Naive thymus-derived CD8-positive, alpha-beta T cell (primary cell): ENCODE measurements around the gene TMEM26. TPM values are rescaled to one million over a fixed set of nuclear protein-coding genes. Genes with fewer than 3 reads are reported as not detected.

ENCODE experiments used
- ATAC-seq, 2 donors: fragments of 150-1000 bp; cut with Tn5 transposase in 1 of 2; sonication (Bioruptor Pico), chemical (Tn5 transposase) in 1 of 2; 1 replicate in 1 of 2; 2 replicates in 1 of 2; pipeline ENCODE4 v1.10.0; 2021; ENCODE audit warnings: mild to moderate bottlenecking in 2 of 2, moderate library complexity in 2 of 2
- POLR2A ChIA-PET: fragments of 350-600 bp; sonication (Branson Sonifier 250); formaldehyde crosslinking; loops from one replicate; lab custom pipeline; 2021; ENCODE audit warnings: antibody characterized with exemption; lab: Charles Lee
- DNase-seq, 10 donors: peaks; one replicate each; pipeline versions ENCODE4 v3.0.0 to v3.0.0-alpha.2; 2020 to 2022
- H3K27ac Mint-ChIP-seq, 10 donors: one replicate each; pipeline ENCODE4 v1.8.0; 2020 to 2022; ENCODE audit warnings: mild to moderate bottlenecking in 10 of 10, mixed read lengths in 10 of 10, moderate library complexity in 4 of 10, inconsistent platforms in 1 of 10
- H3K27me3 Mint-ChIP-seq, 5 donors: one replicate each; pipeline ENCODE4 v1.8.0; 2021 to 2022; ENCODE audit warnings: mixed read lengths in 5 of 5
- H3K36me3 Mint-ChIP-seq, 3 donors: one replicate each; pipeline ENCODE4 v1.8.0; 2020 to 2022; ENCODE audit warnings: mixed read lengths in 3 of 3, mild to moderate bottlenecking in 2 of 3, inconsistent platforms in 1 of 3
- H3K4me1 Mint-ChIP-seq, 4 donors: one replicate each; pipeline ENCODE4 v1.8.0; 2021 to 2022; ENCODE audit warnings: mixed read lengths in 4 of 4
- H3K4me3 Mint-ChIP-seq, 10 donors: one replicate each; pipeline ENCODE4 v1.8.0; 2020 to 2022; ENCODE audit warnings: mild to moderate bottlenecking in 10 of 10, mixed read lengths in 10 of 10, moderate library complexity in 6 of 10, inconsistent platforms in 1 of 10
- H3K9me3 Mint-ChIP-seq, 9 donors: one replicate each; pipeline ENCODE4 v1.8.0; 2020 to 2022; ENCODE audit warnings: mixed read lengths in 9 of 9, mild to moderate bottlenecking in 3 of 9, inconsistent platforms in 1 of 9, moderate library complexity in 1 of 9
- polyA plus RNA-seq, 3 donors: library from polyadenylated mRNA; unstranded; fragments of 300-500 nt; fragmentation: Illumina TruSeq; gene quantifications; one replicate each; pipeline ENCODE4 v1.2.3, GENCODE V29; 2021
- total RNA-seq, 8 experiments: library from RNA in 2 of 8; stranded (reverse) in 2 of 8; gene quantifications; one replicate each; pipeline ENCODE4 v1.2.3 and lab custom pipeline; 2021 to 2026

TMEM26 gene
- total RNA-seq (not detected), polyA plus RNA-seq (not detected), total RNA-seq (lab: John Stamatoyannopoulos, UW) (0 reads per million in 6 experiments)

DNA sequence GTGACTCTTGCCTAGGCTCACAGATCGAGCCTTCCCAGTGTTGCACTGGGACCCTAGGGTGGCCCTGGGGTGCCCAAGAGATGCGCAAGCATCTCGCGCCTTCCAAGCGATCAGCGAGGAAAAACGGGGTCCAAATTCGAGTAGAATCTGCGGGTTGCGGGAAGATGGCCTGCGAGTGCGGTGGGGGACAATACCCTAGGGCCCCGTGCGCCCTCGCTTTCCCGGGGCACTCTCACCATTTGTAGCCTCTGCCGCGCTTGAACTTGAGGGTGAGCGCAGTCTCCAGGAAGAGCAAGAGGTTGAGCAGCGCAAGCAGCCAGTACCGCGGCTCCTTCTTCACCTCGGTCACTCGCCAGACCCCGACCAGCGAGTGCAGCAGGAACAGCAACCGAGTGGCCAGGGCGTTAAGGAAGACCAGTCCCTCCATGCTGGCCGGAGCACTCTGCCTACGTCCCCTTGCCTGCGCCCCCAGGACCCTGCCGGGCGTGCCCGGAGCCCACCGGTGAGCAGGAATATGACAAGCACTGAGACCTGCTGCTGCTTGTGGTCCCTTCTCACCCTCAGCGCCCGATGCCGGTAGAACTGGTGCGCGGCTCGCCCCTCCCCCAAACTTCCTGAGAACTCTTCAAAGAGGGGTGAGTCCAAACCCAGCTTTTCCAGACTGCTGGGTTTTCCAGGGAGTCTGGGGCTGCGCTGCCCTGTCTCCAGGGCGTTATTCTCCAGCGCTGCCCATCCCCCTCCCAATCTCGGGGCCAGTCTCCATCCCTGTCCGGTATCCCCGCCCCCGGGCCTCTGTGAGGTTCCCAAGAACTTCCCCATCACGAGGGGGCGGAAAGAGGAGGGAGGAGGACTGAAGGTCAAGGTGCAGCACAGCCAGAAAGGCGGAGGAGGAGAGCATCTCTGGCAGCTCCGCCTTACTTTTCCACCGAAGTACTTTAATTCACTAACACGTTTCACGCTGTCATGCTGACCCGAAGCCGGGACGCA lies at the start of gene TMEM26:
Gene TMEM26, minus strand, starts transcription at position 727 of the 987 bp plus-strand sequence. Its CDS starts 300 bp downstream, at position 427.
- peak within 1 kb of the TSS in 5 of 10 donors; percentile 4 to 41 (median 19) for H3K4me3 Mint-ChIP-seq

DNA sequence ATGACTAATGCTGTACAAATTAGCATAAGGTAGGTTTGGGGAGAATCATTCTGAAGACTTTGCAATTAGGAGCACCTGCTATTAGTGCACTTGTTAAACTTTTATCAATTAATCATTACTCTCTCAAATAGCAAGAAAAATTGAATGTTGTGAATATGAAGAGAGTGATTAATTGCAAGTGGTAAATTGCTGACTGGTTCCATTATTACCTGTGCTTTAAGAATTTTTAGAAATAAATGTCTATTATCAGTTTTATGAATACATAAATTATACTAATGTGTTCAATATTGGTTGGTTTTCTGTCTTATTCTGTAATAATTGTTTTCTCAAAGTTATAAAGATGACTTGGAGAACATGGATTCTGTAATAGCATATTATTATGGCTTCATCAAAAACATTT lies 47.3 kb upstream of the TMEM26 start:
- H3K27me3 Mint-ChIP-seq = peaks cover 0 to 6% (median 2%) of the 10 kb centered on the region in 5 donors
- H3K36me3 Mint-ChIP-seq = no peaks in the 10 kb centered on the region
- POLR2A ChIA-PET = no interaction called here
- ATAC-seq (no peak), DNase-seq (no peak)
- H3K9me3 Mint-ChIP-seq = peaks cover 0 to 1% (median 0%) of the 10 kb centered on the region in 9 donors
- no peak overlapping the region for H3K27ac Mint-ChIP-seq
- no peaks in the 10 kb centered on the region for H3K4me1 Mint-ChIP-seq
- no peak overlapping the region for H3K4me3 Mint-ChIP-seq

More for the DNA sequence above, at the start of gene TMEM26:
- DNase-seq (no peak), ATAC-seq (no peak)
- POLR2A ChIA-PET = interaction anchor here (0.7 kb wide), 1 partner anchor 8 kb away, joined by 4 read pairs; no protein-coding TSS in a partner anchor
- H3K9me3 Mint-ChIP-seq = no peaks in the 10 kb centered on the region
- peaks cover 12 to 42% (median 35%) of the 10 kb centered on the region in 5 donors for H3K27me3 Mint-ChIP-seq
- no peak within 1 kb of the TSS for H3K27ac Mint-ChIP-seq
- H3K36me3 Mint-ChIP-seq = no peaks in the 10 kb centered on the region
- H3K4me1 Mint-ChIP-seq = peaks cover 0 to 11% (median 3%) of the 10 kb centered on the region in 4 donors

- H3K36me3 Mint-ChIP-seq = no peaks in the 10 kb centered on the region
- DNase-seq (no peak), ATAC-seq (no peak)
- peaks cover 0 to 9% (median 0%) of the 10 kb centered on the region in 9 donors for H3K9me3 Mint-ChIP-seq
- peaks cover 0 to 2% (median 0%) of the 10 kb centered on the region in 4 donors for H3K4me1 Mint-ChIP-seq
- POLR2A ChIA-PET = no interaction called here
- peaks cover 0 to 8% (median 0%) of the 10 kb centered on the region in 5 donors for H3K27me3 Mint-ChIP-seq
- no peak overlapping the region for H3K27ac Mint-ChIP-seq
- no peak overlapping the region for H3K4me3 Mint-ChIP-seq
Measured at GRCh38 chr10:61492364-61492995, 39.3 kb upstream of the TMEM26 start.

DNA sequence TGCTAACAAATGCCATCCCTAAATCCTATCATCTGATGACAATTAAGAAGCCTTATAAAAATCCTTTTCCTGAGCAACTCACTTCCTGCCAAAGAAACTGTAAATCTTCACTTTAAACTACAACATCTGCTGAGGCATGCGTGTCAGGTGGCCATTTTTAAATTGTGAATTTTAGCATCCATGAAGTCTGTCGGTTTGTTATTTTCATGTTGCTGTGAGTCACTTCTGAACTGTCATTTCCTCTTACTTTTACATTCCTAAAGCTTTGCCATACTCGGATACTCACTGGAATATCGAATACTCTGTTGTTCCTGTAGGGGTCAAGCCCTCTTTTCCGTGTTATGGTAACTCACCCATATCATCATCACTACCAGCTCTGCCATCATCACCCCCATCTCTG lies 34.3 kb upstream of the TMEM26 start:
- peaks cover 0 to 23% (median 0%) of the 10 kb centered on the region in 5 donors for H3K27me3 Mint-ChIP-seq
- POLR2A ChIA-PET = no interaction called here
- DNase-seq (no peak), ATAC-seq (no peak)
- H3K9me3 Mint-ChIP-seq = peaks cover 0 to 9% (median 0%) of the 10 kb centered on the region in 9 donors
- no peak overlapping the region for H3K4me3 Mint-ChIP-seq
- H3K27ac Mint-ChIP-seq = no peak overlapping the region
- H3K36me3 Mint-ChIP-seq = no peaks in the 10 kb centered on the region
- peaks cover 0 to 2% (median 0%) of the 10 kb centered on the region in 4 donors for H3K4me1 Mint-ChIP-seq

- peaks cover 0 to 23% (median 0%) of the 10 kb centered on the region in 5 donors for H3K27me3 Mint-ChIP-seq
- DNase-seq = no peak
- peaks cover 0 to 9% (median 0%) of the 10 kb centered on the region in 9 donors for H3K9me3 Mint-ChIP-seq
- no peaks in the 10 kb centered on the region for H3K36me3 Mint-ChIP-seq
- no peak for ATAC-seq
- H3K4me1 Mint-ChIP-seq = peaks cover 0 to 2% (median 0%) of the 10 kb centered on the region in 4 donors
- no peak overlapping the region for H3K4me3 Mint-ChIP-seq
- H3K27ac Mint-ChIP-seq = no peak overlapping the region
- POLR2A ChIA-PET = no interaction called here
Measured at GRCh38 chr10:61486738-61487396, 33.7 kb upstream of the TMEM26 start.

GRCh38 chr10:61486251-61486650 lies 33.1 kb upstream of the TMEM26 start:
- peaks cover 0 to 2% (median 0%) of the 10 kb centered on the region in 4 donors for H3K4me1 Mint-ChIP-seq
- no peaks in the 10 kb centered on the region for H3K36me3 Mint-ChIP-seq
- no peak overlapping the region for H3K27ac Mint-ChIP-seq
- H3K9me3 Mint-ChIP-seq = peaks cover 0 to 9% (median 0%) of the 10 kb centered on the region in 9 donors
- ATAC-seq (no peak), DNase-seq (no peak)
- POLR2A ChIA-PET = no interaction called here
- peaks cover 0 to 23% (median 0%) of the 10 kb centered on the region in 5 donors for H3K27me3 Mint-ChIP-seq
- no peak overlapping the region for H3K4me3 Mint-ChIP-seq

DNA sequence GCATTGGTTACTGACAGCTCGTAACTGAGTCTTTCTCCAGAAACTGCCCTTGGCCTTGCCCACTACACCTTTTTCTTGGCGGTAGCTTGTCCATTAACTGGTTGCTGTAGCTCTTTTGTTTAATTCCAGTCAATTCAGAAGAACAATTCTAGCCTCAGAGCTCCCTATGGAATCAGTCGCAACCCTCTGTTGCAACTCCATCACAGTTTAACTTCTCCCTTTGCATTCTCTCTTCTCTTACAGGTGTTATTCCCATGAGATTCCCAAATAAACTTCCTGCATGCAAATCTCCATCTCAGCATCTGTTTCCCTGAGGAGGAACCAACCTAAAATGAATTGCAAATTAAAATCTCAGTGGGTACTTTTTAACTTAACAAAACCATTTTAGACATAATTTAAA lies 28.4 kb upstream of the TMEM26 start:
- Mint-ChIP-seq H3K36me3 (no peaks in the 10 kb centered on the region), H3K27ac (no peak overlapping the region), H3K27me3 (peaks cover 0 to 30% (median 5%) of the 10 kb centered on the region in 5 donors), H3K4me3 (no peak overlapping the region), H3K4me1 (no peaks in the 10 kb centered on the region), H3K9me3 (no peaks in the 10 kb centered on the region)
- POLR2A ChIA-PET = no interaction called here
- no peak for DNase-seq
- no peak for ATAC-seq

DNA sequence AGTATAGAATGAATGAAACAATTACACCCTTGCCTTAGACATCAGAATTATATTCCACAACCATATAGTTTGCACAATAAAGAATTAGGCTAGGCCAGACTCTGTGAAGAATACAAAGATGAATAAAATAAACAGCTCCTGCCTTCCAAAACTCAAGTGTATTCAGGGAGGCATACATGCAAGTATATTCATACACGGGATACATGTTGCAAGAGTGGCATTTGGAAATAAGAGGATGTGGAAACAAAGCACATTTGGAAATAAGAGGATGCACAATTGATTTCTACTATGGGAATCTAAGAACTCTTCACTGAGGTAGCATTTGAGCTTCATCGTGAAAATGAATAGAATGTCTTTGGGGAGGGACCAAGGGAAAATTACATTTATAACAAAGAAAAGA lies 27.0 kb upstream of the TMEM26 start:
- H3K4me1 Mint-ChIP-seq = no peaks in the 10 kb centered on the region
- H3K4me3 Mint-ChIP-seq = no peak overlapping the region
- POLR2A ChIA-PET = no interaction called here

GRCh38 chr10:61478621-61479312 lies 25.6 kb upstream of the TMEM26 start:
- H3K27me3 Mint-ChIP-seq = peaks cover 0 to 26% (median 5%) of the 10 kb centered on the region in 5 donors
- ATAC-seq (no peak), DNase-seq (no peak)
- POLR2A ChIA-PET = no interaction called here
- no peaks in the 10 kb centered on the region for H3K36me3 Mint-ChIP-seq
- H3K4me1 Mint-ChIP-seq = no peaks in the 10 kb centered on the region
- H3K27ac Mint-ChIP-seq = no peak overlapping the region
- H3K4me3 Mint-ChIP-seq = no peak overlapping the region
- no peaks in the 10 kb centered on the region for H3K9me3 Mint-ChIP-seq

More for the DNA sequence above, 27.0 kb upstream of the TMEM26 start:
- no peak for ATAC-seq
- no peaks in the 10 kb centered on the region for H3K36me3 Mint-ChIP-seq
- no peaks in the 10 kb centered on the region for H3K9me3 Mint-ChIP-seq
- no peak for DNase-seq
- peaks cover 0 to 26% (median 5%) of the 10 kb centered on the region in 5 donors for H3K27me3 Mint-ChIP-seq
- H3K27ac Mint-ChIP-seq = no peak overlapping the region

- no peak for ATAC-seq
- Mint-ChIP-seq H3K4me1 (no peaks in the 10 kb centered on the region), H3K27me3 (peaks cover 0 to 15% (median 5%) of the 10 kb centered on the region in 5 donors), H3K9me3 (no peaks in the 10 kb centered on the region), H3K4me3 (no peak overlapping the region), H3K27ac (no peak overlapping the region), H3K36me3 (no peaks in the 10 kb centered on the region)
- POLR2A ChIA-PET = no interaction called here
- no peak for DNase-seq
Measured at GRCh38 chr10:61477451-61477850, 24.3 kb upstream of the TMEM26 start.

- POLR2A ChIA-PET = no interaction called here
- Mint-ChIP-seq H3K4me1 (no peaks in the 10 kb centered on the region), H3K27me3 (peaks cover 0 to 19% (median 5%) of the 10 kb centered on the region in 5 donors), H3K9me3 (no peaks in the 10 kb centered on the region), H3K4me3 (no peak overlapping the region), H3K36me3 (no peaks in the 10 kb centered on the region), H3K27ac (no peak overlapping the region)
- DNase-seq = no peak
- ATAC-seq = no peak
Measured at GRCh38 chr10:61476529-61476928, 23.3 kb upstream of the TMEM26 start.

DNA sequence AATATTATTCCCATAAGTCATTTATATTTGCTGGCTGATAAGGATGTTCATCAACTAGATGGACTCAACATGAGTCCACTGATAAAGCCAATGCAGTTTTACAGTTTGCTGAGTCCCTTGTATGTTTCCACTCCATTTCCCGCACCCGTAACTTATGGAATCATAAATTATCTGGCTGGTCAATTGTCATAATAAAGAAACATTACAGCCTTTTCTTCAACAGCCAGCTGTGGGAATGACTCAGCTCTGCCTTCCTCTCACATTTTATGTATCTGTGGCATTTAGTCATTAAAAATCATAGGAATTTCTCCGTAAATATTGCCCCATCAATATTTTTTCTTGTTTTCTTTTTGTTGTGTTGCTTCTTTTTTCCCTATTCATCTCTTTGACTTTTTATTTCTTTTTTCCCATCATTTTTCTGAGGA lies 22.3 kb upstream of the TMEM26 start:
- Mint-ChIP-seq H3K9me3 (no peaks in the 10 kb centered on the region), H3K36me3 (no peaks in the 10 kb centered on the region), H3K4me3 (no peak overlapping the region), H3K4me1 (no peaks in the 10 kb centered on the region), H3K27me3 (peaks cover 0 to 15% (median 5%) of the 10 kb centered on the region in 5 donors), H3K27ac (no peak overlapping the region)
- POLR2A ChIA-PET = no interaction called here
- ATAC-seq (no peak), DNase-seq (no peak)
